HepG2 (cell line): Measurements from ENCODE around the gene COMMD9. TPM values are rescaled to one million over a fixed set of nuclear protein-coding genes. Genes with fewer than 3 reads are reported as not detected.

Experiments used
- BCL6 ChIP-seq: IDR thresholded peaks from 2 replicates; pipeline ENCODE4 v1.6.1; 2016; ENCODE audit warnings: missing genetic modification reagents, missing compliant biosample characterization
- BRD4 ChIP-seq: sonication (generic); formaldehyde crosslinking; IDR thresholded peaks from 2 replicates; pipeline ENCODE4 v1.4.0; 2020; ENCODE audit warnings: missing genetic modification reagents
- CBX2 ChIP-seq, 2 experiments: fragments of 200-600 bp in 1 of 2; sonication (generic); formaldehyde crosslinking in 1 of 2; IDR thresholded peaks; 2 replicates each; pipeline versions ENCODE4 v1.7.0 to v1.8.1; 2018 to 2022; ENCODE audit warnings: low read depth in 2 of 2, low read length in 1 of 2, mild to moderate bottlenecking in 1 of 2, missing genetic modification reagents in 1 of 2
- CCAR2 ChIP-seq: fragments of 200-400 bp; formaldehyde crosslinking; optimal IDR thresholded peaks from 2 replicates; pipeline ENCODE3; 2018; ENCODE audit warnings: low read depth, mild to moderate bottlenecking, low read length, moderate library complexity
- CENPX ChIP-seq: sonication (generic); formaldehyde crosslinking; IDR thresholded peaks from 2 replicates; pipeline ENCODE4 v1.9.0; 2021; ENCODE audit warnings: mild to moderate bottlenecking, missing genetic modification reagents, moderate library complexity
- CREB1 ChIP-seq, 2 experiments: fragments of 450-650 bp in 1 of 2; IDR thresholded peaks; 2 replicates each; pipeline ENCODE4 v1.6.1; 2016 to 2017; ENCODE audit warnings: control low read depth in 1 of 2, mild to moderate bottlenecking in 1 of 2, missing compliant biosample characterization in 1 of 2, missing genetic modification characterization in 1 of 2
- ELF3 ChIP-seq: IDR thresholded peaks from 2 replicates; pipeline ENCODE4 v1.6.1; 2016; ENCODE audit warnings: missing genetic modification reagents, missing compliant biosample characterization
- GPBP1L1 ChIP-seq: sonication (generic); formaldehyde crosslinking; IDR thresholded peaks from 2 replicates; pipeline ENCODE4 v1.5.0; 2020; ENCODE audit warnings: mild to moderate bottlenecking, missing genetic modification reagents
- HDAC6 ChIP-seq: fragments of 200-600 bp; sonication (generic); IDR thresholded peaks from 2 replicates; pipeline ENCODE4 v1.7.0; 2017; ENCODE audit warnings: mild to moderate bottlenecking, antibody characterized with exemption, low read length, low read depth
- KLF9 ChIP-seq: IDR thresholded peaks from 2 replicates; pipeline ENCODE4 v1.6.1; 2016; ENCODE audit warnings: low read depth
- NFE2L1 ChIP-seq: sonication (generic); formaldehyde crosslinking; IDR thresholded peaks from 2 replicates; pipeline ENCODE4 v1.4.0; 2020; ENCODE audit warnings: missing genetic modification reagents, mild to moderate bottlenecking, borderline replicate concordance
- NR2F6 ChIP-seq, 2 experiments: IDR thresholded peaks; 2 replicates each; pipeline ENCODE4 v1.6.1; 2016; ENCODE audit warnings: antibody characterized with exemption in 1 of 2, mild to moderate bottlenecking in 1 of 2
- PAF1 ChIP-seq: IDR thresholded peaks from 2 replicates; pipeline ENCODE4 v1.6.1; 2016; ENCODE audit warnings: missing genetic modification reagents, missing compliant biosample characterization
- SAFB2 ChIP-seq: sonication (generic); formaldehyde crosslinking; IDR thresholded peaks from 2 replicates; pipeline ENCODE4 v1.5.1; 2020; ENCODE audit warnings: missing genetic modification reagents, low read depth, mild to moderate bottlenecking, borderline replicate concordance
- SNAI1 ChIP-seq: sonication (generic); formaldehyde crosslinking; IDR thresholded peaks from 2 replicates; pipeline ENCODE4 v1.5.0; 2020; ENCODE audit warnings: mild to moderate bottlenecking, missing genetic modification reagents, borderline replicate concordance
- SNRNP70 ChIP-seq: fragments of 200-400 bp; formaldehyde crosslinking; IDR thresholded peaks from 2 replicates; pipeline ENCODE4 v1.6.1; 2017; ENCODE audit warnings: mild to moderate bottlenecking, low read depth, low read length, moderate library complexity
- SRY ChIP-seq: sonication (generic); formaldehyde crosslinking; IDR thresholded peaks from 2 replicates; pipeline ENCODE4 v1.8.0; 2022; ENCODE audit warnings: mild to moderate bottlenecking, missing genetic modification reagents
- STAG1 ChIP-seq: sonication (generic); formaldehyde crosslinking; IDR thresholded peaks from 2 replicates; pipeline ENCODE4 v1.4.0; 2020; ENCODE audit warnings: missing genetic modification reagents
- TMF1 ChIP-seq: sonication (generic); formaldehyde crosslinking; IDR thresholded peaks from 2 replicates; pipeline ENCODE4 v1.8.1; 2022; ENCODE audit warnings: low read depth, missing genetic modification reagents
- ZIK1 ChIP-seq: sonication (generic); formaldehyde crosslinking; IDR thresholded peaks from 2 replicates; pipeline ENCODE4 v1.5.0; 2020; ENCODE audit warnings: mild to moderate bottlenecking, low read depth, missing genetic modification reagents, borderline replicate concordance
- ZNF138 ChIP-seq: sonication (generic); formaldehyde crosslinking; IDR thresholded peaks from 2 replicates; pipeline ENCODE4 v1.5.0; 2020; ENCODE audit warnings: mild to moderate bottlenecking, low read depth, missing genetic modification reagents
- ZNF292 ChIP-seq: sonication (generic); formaldehyde crosslinking; IDR thresholded peaks from 2 replicates; pipeline ENCODE4 v1.8.1; 2022; ENCODE audit warnings: mild to moderate bottlenecking, low read depth, missing genetic modification reagents, borderline replicate concordance
- ZNF326 ChIP-seq: sonication (generic); formaldehyde crosslinking; IDR thresholded peaks from 2 replicates; pipeline ENCODE4 v1.4.0; 2020; ENCODE audit warnings: missing genetic modification reagents, borderline replicate concordance
- ZNF484 ChIP-seq: sonication (generic); formaldehyde crosslinking; IDR thresholded peaks from 2 replicates; pipeline ENCODE4 v1.5.1; 2020; ENCODE audit warnings: mild to moderate bottlenecking, low read depth, missing genetic modification reagents, borderline replicate concordance
- ZSCAN25 ChIP-seq: sonication (generic); formaldehyde crosslinking; IDR thresholded peaks from 2 replicates; pipeline ENCODE4 v1.8.0; 2022; ENCODE audit warnings: mild to moderate bottlenecking, missing genetic modification reagents
- ZSCAN30 ChIP-seq: sonication (generic); formaldehyde crosslinking; IDR thresholded peaks from 2 replicates; pipeline ENCODE4 v1.5.0; 2020; ENCODE audit warnings: mild to moderate bottlenecking, missing genetic modification reagents
- polyA plus RNA-seq, 8 experiments: library from polyadenylated mRNA; depleted of rRNA in 3 of 8; stranded (reverse) in 7 of 8; unstranded in 1 of 8; fragments of >200 nt; fragmentation: Illumina TruSeq in 4 of 8; extraction: Trizol in 4 of 8; gene quantifications; 2 replicates each; pipeline versions ENCODE4 v1.2.1 to v1.2.3, GENCODE V29; 2011 to 2016; ENCODE audit warnings: low read depth in 4 of 8, missing spikeins in 1 of 8, mixed read lengths in 1 of 8; ENCODE audit not compliant: insufficient read depth in 1 of 8
- total RNA-seq, 5 experiments: library from RNA; depleted of rRNA; stranded (reverse); fragments of >200 nt; fragmentation: Illumina TruSeq; extraction: Trizol; gene quantifications; 2 replicates each; pipeline ENCODE4 v1.2.3, GENCODE V29; 2016; ENCODE audit warnings: low read depth in 1 of 5
- TF ChIP-seq, protein P1 (sequence below): sonication (generic); formaldehyde crosslinking; IDR thresholded peaks from 2 replicates; pipeline ENCODE4 v1.4.0; 2020; ENCODE audit warnings: missing genetic modification reagents, mild to moderate bottlenecking, borderline replicate concordance

COMMD9 gene
- total and polyA plus RNA-seq, 2 of the 13 experiments (the other 11 are each of a cell fraction or from before 2014, with no cell fraction given): 47.3 to 76.7 TPM

DNA sequence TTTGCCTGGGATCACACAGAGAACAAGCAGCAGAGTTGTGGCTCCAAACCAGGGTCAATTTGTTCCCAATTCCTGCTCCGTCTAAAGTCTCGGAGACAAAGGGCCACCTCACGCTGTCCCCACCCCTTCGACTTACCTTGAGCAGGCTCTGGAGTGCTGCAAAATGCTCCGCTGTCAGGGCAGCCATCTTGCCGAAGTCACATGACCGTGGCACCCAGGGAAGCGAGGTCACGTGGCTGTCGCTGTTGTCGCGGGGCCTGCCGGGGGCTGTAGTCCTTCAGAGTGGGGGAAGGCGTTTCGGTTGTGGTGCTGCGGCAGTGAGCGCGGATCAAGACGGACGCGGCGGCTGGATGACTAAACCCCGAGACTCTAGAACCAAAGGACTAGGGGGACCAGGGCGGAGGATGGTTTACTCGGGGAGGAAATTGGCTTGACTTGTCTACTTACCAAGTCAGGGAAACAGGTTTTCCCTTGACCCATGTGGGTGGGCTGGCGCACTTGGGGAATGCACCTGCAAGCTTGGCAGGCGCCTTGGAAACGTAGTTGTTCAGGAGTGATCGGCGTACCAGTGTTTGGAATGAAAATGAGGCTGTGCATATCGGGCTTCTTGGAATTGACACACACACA lies at the start of gene COMMD9 (continued):
- TF ChIP-seq SRY (CRISPR knock-in tag) (no peak), ZSCAN25 (CRISPR knock-in tag) (0 out of 2 replicates have a peak, but pooled peaks have one; percentile 22), SAFB2 (no peak), ZNF326 (no peak), PAF1 (CRISPR knock-in tag) (no peak), CBX2 (IDR thresholded peaks at IDR 0.05; ENCODE audit: low read depth, low read length) (no peak), CBX2 (CRISPR knock-in tag; IDR thresholded peaks at IDR 0.05; ENCODE audit: low read depth) (no peak), ELF3 (peak; percentile 70), HDAC6 (no peak), ZNF484 (no peak), SNRNP70 (no peak), KLF9 (CRISPR knock-in tag) (no peak), ZNF292 (CRISPR knock-in tag) (peak; percentile 35; the same call in 1 of the 2 replicates), ZIK1 (CRISPR knock-in tag) (peak; percentile 84; the same call in 1 of the 2 replicates), GPBP1L1 (CRISPR knock-in tag) (no peak), ZNF138 (CRISPR knock-in tag) (no peak), NR2F6 (IDR thresholded peaks at IDR 0.05) (no peak), NR2F6 (CRISPR knock-in tag; IDR thresholded peaks at IDR 0.05) (no peak), NFE2L1 (CRISPR knock-in tag) (no peak), CREB1 (IDR thresholded peaks at IDR 0.05) (peak; percentile 39; the same call in 1 of the 2 replicates), CREB1 (CRISPR knock-in tag; IDR thresholded peaks at IDR 0.05) (peak; percentile 63; the same call in 1 of the 2 replicates), CENPX (CRISPR knock-in tag) (no peak), BRD4 (CRISPR knock-in tag) (peak; percentile 89), CCAR2 (no peak), STAG1 (CRISPR knock-in tag) (no peak), BCL6 (CRISPR knock-in tag) (no peak; the same call in 1 of the 2 replicates), ZSCAN30 (no peak), TMF1 (CRISPR knock-in tag) (no peak), SNAI1 (CRISPR knock-in tag) (no peak)
- TF ChIP-seq, protein P1, sequence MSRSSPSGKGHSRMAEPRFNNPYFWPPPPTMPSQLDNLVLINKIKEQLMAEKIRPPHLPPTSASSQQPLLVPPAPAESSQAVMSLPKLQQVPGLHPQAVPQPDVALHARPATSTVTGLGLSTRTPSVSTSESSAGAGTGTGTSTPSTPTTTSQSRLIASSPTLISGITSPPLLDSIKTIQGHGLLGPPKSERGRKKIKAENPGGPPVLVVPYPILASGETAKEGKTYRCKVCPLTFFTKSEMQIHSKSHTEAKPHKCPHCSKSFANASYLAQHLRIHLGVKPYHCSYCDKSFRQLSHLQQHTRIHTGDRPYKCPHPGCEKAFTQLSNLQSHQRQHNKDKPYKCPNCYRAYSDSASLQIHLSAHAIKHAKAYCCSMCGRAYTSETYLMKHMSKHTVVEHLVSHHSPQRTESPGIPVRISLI: no peak
